GM21423 (cell line): Measurements from ENCODE around the gene ABLIM2.
"Not testable (repeated sequence)": the region's sequence is repeated elsewhere in the genome, so short reads cannot be mapped to it uniquely, and the experiment has no call there.

Experiments
- ATAC-seq: cut with Tn5 transposase; IDR thresholded peaks from one replicate; pipeline ENCODE4 v1.9.1; 2021; ENCODE audit warnings: mild to moderate bottlenecking, moderate library complexity; ENCODE audit not compliant: unreplicated experiment

ABLIM2 gene

DNA sequence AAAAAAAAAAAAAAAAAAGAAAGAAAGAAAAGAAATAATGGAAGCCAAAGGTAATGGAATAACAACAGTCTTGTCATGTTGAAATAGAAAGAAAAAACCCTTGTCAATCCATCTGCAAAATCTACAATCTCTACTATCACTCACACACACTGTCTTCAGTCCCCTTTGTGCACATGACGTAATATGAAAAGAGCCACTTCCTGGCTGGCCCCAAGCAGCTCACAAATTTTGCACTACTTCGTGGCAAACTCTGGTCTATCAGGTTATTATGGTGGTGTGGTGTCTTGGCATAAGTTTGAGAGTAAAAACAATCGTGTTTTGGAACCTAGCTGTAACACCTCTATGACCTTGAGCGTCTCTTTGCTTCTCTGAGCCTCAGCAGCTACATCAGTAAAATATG lies 210.7 kb downstream of the ABLIM2 start:
- no peak for ATAC-seq

DNA sequence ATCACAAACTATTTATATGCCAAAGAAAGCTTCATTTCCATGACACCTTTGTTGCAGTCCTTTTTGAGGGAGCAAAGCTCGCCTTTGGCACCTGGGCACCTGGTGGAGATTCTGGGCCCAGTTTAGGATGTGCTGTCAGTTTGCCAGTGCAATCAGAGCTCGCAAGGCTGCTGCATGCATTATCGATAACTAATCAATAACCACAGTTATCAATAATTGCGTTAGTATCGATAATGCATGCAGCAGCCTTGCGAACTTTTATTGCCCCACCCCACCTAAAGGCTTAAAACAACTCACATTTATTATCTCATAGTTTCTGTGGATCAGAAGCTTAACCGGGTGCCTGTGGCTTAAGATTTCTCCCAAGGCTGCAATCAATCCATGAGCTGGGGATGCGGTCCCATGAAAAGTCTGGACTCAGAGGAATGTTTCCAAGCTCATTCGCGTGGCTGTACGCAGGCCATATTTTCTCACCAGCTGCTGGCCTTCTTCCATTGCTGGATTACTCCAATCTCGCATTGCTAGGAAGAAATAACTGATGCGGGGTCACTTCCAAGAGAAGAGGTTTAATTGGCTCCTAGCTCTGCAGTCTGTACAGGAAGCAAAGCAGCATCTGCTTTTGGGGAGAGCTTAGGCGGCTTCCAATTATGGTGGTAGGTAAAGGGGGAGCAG lies 212.8 kb downstream of the ABLIM2 start:
- ATAC-seq = no peak

- ATAC-seq = no peak
Observed at GRCh38 chr4:7944599-7945220, 213.9 kb downstream of the ABLIM2 start.

GRCh38 chr4:7943688-7944087 lies 214.9 kb downstream of the ABLIM2 start:
- ATAC-seq = not testable (repeated sequence)

- no peak for ATAC-seq
Observed at GRCh38 chr4:7943211-7943610, 215.4 kb downstream of the ABLIM2 start.

DNA sequence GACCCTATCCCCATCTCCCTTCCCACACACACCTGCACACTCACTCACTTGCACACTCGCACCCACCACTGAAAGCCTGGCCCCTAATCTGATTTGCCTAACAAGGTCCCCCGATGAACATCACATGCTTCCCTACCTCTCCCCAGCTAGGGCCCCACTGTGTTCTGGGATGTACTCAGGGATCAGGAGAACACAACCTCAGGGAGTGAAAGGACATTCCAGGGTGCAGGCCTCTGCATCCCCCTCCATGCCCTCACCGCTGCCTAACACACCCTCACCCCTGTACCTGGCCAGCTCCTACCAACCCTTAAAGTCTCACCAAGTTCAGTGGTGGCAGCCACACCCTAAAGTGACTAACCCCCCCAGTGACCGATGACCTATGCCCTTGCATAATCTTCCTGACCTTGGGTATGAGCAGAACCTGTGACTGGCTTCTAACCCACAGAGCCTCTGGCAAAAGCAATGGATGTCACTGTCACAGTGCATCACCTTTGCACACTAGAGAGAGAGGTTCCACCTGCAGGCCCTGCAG lies 216.6 kb downstream of the ABLIM2 start:
- ATAC-seq = no peak

- no peak for ATAC-seq
Observed at GRCh38 chr4:7941111-7941964, 217.3 kb downstream of the ABLIM2 start.

DNA sequence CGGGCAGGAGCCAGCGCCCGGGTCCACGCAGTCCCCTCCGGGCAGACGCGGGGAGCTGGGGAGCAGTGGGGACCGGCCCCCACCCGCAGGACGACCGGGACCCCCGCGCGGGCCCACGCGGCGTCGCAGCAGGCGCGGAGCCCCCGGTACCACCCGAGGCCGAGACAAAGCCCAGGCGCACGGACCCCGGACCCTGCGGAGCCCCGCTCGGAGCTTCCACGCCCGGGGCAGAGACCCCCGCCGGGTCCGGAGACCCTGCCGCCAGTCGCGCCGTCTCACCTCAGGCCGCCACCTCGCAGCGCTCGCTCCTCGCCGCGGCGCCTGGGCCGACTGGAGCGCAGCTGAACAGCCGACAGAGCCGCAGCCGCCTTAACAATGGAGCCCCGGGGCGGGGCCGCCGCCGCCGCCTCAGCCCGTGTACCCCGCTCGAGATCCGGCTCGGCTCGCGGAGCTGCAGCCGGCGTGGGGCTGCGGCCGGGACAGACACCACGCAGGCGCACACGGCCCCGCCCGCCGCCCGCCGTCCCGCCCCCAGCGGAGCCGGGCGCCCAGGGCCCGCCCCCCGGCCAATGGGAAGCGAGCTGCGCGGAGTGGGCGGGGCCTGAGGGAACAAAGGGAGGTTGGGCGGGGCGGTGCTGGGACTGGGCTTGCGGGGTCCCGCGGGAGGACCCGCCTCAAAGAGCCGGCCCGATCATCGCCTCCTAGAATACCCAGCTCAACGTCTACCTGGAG lies 219.1 kb downstream of the ABLIM2 start, which contains the start of gene AFAP1:
TSS of gene AFAP1 (minus strand) at position 485 of the 732 bp plus-strand sequence. CDS start 67,783 bp downstream, outside the sequence.
- peak; percentile 87 for ATAC-seq

DNA sequence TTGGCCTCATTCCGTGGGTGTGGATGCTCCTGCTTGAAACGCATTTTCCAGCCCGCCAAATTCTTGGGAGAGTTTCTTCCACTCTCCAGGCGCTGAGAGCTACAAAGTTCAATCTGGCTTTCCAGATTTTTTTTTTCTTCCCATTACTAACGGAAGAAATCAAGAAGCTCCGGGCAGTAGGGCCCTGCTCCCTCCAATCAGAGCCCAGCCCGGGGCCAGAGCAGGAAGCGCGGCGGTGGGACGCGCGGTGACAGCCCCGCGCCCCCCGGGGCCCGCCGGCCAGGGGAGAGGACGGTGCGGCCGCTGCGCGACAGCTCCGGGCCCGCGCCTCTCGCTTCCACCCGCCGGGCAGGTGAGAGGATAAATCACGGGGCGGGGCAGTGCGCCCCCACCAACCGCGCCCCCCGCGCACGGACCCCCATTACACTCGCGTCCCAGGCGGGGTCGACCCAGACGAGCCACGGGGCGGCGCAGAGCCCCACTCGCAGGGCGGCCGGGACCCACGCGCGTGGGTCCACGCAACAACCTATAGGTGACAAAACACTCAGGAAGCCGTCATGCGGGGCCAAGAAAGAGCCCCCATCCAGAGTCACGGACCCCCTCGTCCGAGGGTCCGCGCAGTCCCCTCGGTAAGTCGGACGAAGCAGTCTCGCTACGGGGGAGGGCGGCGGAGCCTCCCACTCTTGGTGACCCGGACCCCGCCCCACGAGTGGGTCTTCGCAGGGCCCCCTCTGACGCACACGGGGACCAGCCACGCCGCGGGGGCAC lies 219.8 kb downstream of the ABLIM2 start:
- ATAC-seq = no peak

GRCh38 chr4:7938266-7938608 lies 220.4 kb downstream of the ABLIM2 start:
- ATAC-seq = no peak

DNA sequence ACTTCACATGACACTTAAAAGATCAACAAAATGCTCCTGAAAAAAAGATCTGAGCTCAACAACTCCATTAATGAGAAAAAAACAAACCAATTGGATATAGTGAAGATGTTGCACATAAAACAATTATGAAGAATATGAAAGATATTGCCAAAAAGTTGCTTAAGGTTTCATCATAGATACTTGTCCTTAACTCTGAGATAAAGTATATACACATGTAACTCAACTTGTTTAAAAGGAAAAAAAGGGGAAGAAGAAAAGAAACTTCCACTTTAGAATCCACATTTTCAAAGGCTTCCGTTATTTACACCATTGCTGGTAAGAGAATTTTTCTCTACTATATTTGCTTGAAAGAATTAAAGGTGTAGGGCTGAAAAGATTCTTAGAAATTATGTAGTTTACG lies 221.6 kb downstream of the ABLIM2 start:
- no peak for ATAC-seq

DNA sequence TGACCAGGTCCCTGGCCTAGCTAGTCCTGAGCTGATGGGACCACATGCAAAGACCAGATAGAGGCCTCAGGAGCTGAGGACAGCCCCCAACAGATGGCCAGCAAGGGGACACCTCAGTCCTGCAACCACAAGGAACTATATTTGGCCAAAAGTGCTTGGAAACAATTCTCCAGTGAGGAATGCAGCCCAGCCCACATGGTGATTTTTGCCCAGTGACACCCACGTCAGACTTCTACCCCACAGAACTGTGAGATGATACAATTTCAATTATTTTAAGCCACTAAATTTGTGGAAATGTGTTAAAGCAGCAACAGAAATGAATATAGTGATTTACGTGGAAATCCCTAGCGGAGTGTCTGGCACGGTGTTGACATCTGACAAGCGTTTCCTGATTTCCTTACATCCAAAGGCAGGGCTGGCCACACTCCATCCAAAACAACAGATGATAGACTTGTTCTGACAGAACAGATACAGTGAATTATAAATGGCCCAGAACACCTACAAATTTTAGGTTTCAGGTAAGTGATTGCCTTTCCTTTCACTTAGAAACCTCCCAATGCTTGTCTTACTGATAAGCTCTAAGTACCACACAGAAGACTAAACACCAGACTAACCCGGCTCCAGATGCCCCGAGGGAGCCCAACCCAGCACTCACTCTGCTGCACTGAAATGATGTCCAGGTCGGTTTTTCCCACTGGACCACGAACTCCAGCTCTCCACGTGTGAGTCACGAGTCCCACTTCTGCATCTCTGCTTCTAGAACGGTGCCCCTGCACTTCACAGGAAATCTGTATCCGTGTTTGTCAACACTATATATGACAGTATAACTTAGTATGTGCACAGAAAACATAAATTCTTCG lies 224.7 kb downstream of the ABLIM2 start:
- ATAC-seq = no peak

GRCh38 chr4:7932287-7932686 lies 226.3 kb downstream of the ABLIM2 start:
- no peak for ATAC-seq

DNA sequence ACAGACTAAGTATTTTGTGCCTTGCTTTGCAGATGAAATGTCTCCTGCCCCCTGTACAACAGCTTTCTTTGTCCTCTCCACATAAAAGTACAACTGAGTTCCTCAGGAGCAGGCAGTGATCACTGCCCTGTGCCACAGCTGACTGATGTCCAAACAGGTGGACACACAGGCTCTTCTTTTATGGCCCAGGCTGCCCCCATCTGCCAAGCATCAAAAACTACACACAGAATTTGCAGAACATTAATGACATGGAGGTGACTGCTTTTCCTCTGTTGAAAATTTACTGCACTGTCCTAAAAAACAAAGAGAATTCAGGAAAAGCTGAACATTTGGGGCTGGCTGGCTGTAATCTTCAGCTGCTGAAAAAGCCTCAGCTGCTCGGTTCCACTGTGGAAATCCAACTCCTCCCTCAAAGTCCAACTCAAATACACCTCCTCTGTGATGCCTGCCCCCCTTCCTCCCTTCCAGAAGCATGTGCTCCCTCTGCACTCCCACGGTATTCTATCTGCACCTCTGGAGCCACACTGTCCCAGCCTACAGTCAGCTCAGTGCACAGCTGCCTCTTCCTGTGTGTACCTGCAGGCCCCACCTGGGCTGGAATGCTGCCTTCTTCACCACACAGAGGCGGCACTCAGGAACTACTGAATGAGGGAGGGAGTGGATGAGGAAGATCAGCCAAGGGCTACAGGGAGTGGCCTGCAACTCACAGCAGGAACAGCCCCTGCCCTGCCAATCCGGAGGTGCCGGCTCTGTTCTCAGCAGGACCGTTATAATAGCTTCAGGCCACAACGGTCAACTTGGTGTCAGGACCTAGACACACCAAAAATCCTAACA lies 229.3 kb downstream of the ABLIM2 start:
- ATAC-seq = no peak

- no peak for ATAC-seq
Observed at GRCh38 chr4:7928711-7929110, 229.9 kb downstream of the ABLIM2 start.

GRCh38 chr4:7926822-7927221 lies 231.8 kb downstream of the ABLIM2 start:
- ATAC-seq = no peak

DNA sequence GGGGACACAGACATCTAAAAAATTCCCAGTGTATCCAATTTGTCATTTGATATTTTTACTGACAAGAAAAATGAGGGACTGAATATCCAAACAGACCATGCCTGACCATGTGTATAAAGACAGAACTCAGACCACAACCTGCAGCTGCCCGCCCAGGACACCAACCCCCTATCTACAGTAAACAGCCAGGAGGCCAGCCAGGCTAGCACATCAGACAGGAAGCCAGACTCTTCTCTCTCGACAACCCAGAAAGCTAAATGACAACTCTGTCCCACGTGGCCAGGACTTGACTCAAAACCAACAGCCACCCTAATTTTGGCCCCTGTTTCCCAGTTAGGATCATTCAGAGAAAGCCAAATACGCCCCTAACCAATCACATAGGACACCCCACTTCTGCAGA lies 234.0 kb downstream of the ABLIM2 start:
- ATAC-seq = no peak

GRCh38 chr4:7924163-7924562 lies 234.4 kb downstream of the ABLIM2 start:
- ATAC-seq = no peak
